Endothelial cell of umbilical vein (primary cell): ENCODE measurements around the gene MRPL58. TPM values are rescaled to one million over a fixed set of nuclear protein-coding genes. Genes with fewer than 3 reads are reported as not detected.

Source experiments
- BruUV-seq: library from RNA; stranded (reverse); fragments of 400-500 nt; replicated peaks from 2 replicates; lab custom pipeline; 2021; lab: Mats Ljungman, UMichigan
- CTCF ChIA-PET: fragments of 300-600, 350-600 bp; sonication (Branson Sonifier 250); formaldehyde crosslinking; loops from one replicate; lab custom pipeline; 2021; ENCODE audit warnings: antibody characterized with exemption, inconsistent platforms; lab: Charles Lee
- POLR2A ChIA-PET: fragments of 300-600, 350-600 bp; sonication (Branson Sonifier 250); formaldehyde crosslinking; loops from one replicate; lab custom pipeline; 2021; ENCODE audit warnings: antibody characterized with exemption, inconsistent platforms; lab: Charles Lee
- DNase-seq: peaks from one replicate; pipeline ENCODE4 v3.0.0-alpha.2; 2011; ENCODE audit warnings: low read depth, low spot score
- FAIRE-seq: peaks from 2 replicates; lab custom pipeline; 2011; peaks lifted over from hg19 to GRCh38; lab: Jason Lieb, UNC
- H2AFZ ChIP-seq: 2 replicates; pipeline ENCODE4 v1.6.0; 2012; ENCODE audit warnings: low read depth, low read length, control low read depth, inconsistent platforms
- H3K27ac ChIP-seq: 2 replicates; pipeline ENCODE4 v1.5.1; 2011; ENCODE audit warnings: low read depth, mild to moderate bottlenecking, control low read depth, low read length, moderate library complexity; ENCODE audit not compliant: insufficient read depth
- H3K27me3 ChIP-seq, 2 experiments: 2 replicates each; pipeline versions ENCODE4 v1.6.0 to v1.6.1; 2011; ENCODE audit warnings: low read length in 2 of 2, mixed read lengths in 1 of 2; ENCODE audit not compliant: control insufficient read depth in 2 of 2, insufficient read depth in 2 of 2
- H3K36me3 ChIP-seq, 2 experiments: 2 replicates in 1 of 2; 3 replicates in 1 of 2; pipeline ENCODE4 v1.5.1; 2011; ENCODE audit warnings: low read length in 2 of 2, mild to moderate bottlenecking in 1 of 2, moderate library complexity in 1 of 2; ENCODE audit not compliant: control insufficient read depth in 2 of 2, insufficient read depth in 2 of 2; ENCODE audit errors: extremely low read depth in 1 of 2
- H3K4me1 ChIP-seq: 3 replicates; pipeline ENCODE4 v1.5.1; 2011; ENCODE audit warnings: mild to moderate bottlenecking, low read length; ENCODE audit not compliant: control insufficient read depth, insufficient read depth; ENCODE audit errors: extremely low read depth
- H3K4me2 ChIP-seq: 2 replicates; pipeline ENCODE4 v1.6.1; 2011; ENCODE audit warnings: low read length, control low read depth, mixed read lengths; ENCODE audit not compliant: insufficient read depth
- H3K4me3 ChIP-seq, 3 experiments: fragments of 200-600 bp in 1 of 3; sonication (generic), shearing (Covaris generic) in 1 of 3; replicated peaks in 1 of 3; 2 replicates each; pipeline ENCODE4 v1.5.1; 2011 to 2016; ENCODE audit warnings: control low read depth in 3 of 3, low read length in 3 of 3, mild to moderate bottlenecking in 2 of 3, inconsistent platforms in 1 of 3, low read depth in 1 of 3, moderate library complexity in 1 of 3; ENCODE audit not compliant: insufficient read depth in 1 of 3
- H3K79me2 ChIP-seq: 2 replicates; pipeline ENCODE4 v1.6.0; 2012; ENCODE audit warnings: low read length, inconsistent platforms; ENCODE audit not compliant: control insufficient read depth, insufficient read depth
- H3K9ac ChIP-seq: replicated peaks from 2 replicates; pipeline ENCODE3; 2011; ENCODE audit warnings: low read length, control low read depth; ENCODE audit not compliant: insufficient read depth; ENCODE audit errors: extremely low read depth
- H3K9me1 ChIP-seq: replicated peaks from 3 replicates; pipeline ENCODE4 v1.6.0; 2011; ENCODE audit warnings: mild to moderate bottlenecking, low read length; ENCODE audit not compliant: control insufficient read depth, insufficient read depth; ENCODE audit errors: extremely low read depth
- H3K9me3 ChIP-seq: replicated peaks from 2 replicates; pipeline ENCODE4 v1.5.1; 2012; ENCODE audit warnings: low read length, inconsistent platforms; ENCODE audit not compliant: control insufficient read depth, insufficient read depth
- H4K20me1 ChIP-seq: replicated peaks from 2 replicates; pipeline ENCODE3; 2011; ENCODE audit warnings: mild to moderate bottlenecking, low read length; ENCODE audit not compliant: control insufficient read depth, insufficient read depth; ENCODE audit errors: extremely low read depth
- EZH2 ChIP-seq: IDR thresholded peaks from 2 replicates; pipeline ENCODE4 v1.6.1; 2012; ENCODE audit warnings: borderline replicate concordance, low read depth, mild to moderate bottlenecking, moderate library complexity, low read length, inconsistent platforms; ENCODE audit not compliant: severe bottlenecking
- FOS ChIP-seq: IDR thresholded peaks from 2 replicates; pipeline ENCODE4 v1.6.1; 2011; ENCODE audit warnings: mild to moderate bottlenecking, low read length, moderate library complexity, borderline replicate concordance; ENCODE audit not compliant: insufficient read depth
- GATA2 ChIP-seq: IDR thresholded peaks from 2 replicates; pipeline ENCODE4 v1.7.0; 2011; ENCODE audit warnings: low read depth, mild to moderate bottlenecking, moderate library complexity, mixed read lengths, low read length; ENCODE audit not compliant: insufficient read length, insufficient read depth
- JUN ChIP-seq: IDR thresholded peaks from 2 replicates; pipeline ENCODE4 v1.6.1; 2011; ENCODE audit warnings: borderline replicate concordance, low read depth; ENCODE audit not compliant: insufficient read length, insufficient read depth
- MAX ChIP-seq: IDR thresholded peaks from 2 replicates; pipeline ENCODE4 v1.6.1; 2011; ENCODE audit not compliant: insufficient read depth, insufficient read length
- MYC ChIP-seq: IDR thresholded peaks from one replicate; pipeline ENCODE4 v1.6.1; 2011; ENCODE audit warnings: mild to moderate bottlenecking, low read depth, low read length
- POLR2A ChIP-seq: IDR thresholded peaks from 2 replicates; pipeline ENCODE4 v1.6.1; 2012; ENCODE audit warnings: low read depth, mild to moderate bottlenecking, control low read depth, low read length
- POLR2AphosphoS5 ChIP-seq: IDR thresholded peaks from 2 replicates; pipeline ENCODE4 v1.6.1; 2012; ENCODE audit warnings: low read depth, mild to moderate bottlenecking, control low read depth, low read length, moderate library complexity; ENCODE audit not compliant: insufficient read depth
- dilution Hi-C: fragments of 300-500 bp; cut with MboI; formaldehyde crosslinking; loops from one replicate; pipeline ENCODE4 v1.15.0; 2019; ENCODE audit warnings: low sequenced_read_pairs; ENCODE audit not compliant: extremely low pct_ligation_motif_present
- intact Hi-C: fragments of 100-400 bp; cut with micrococcal nuclease; formaldehyde crosslinking; loops from one replicate; pipeline ENCODE4 v1.10.0; 2022
- polyA plus RNA-seq, 4 experiments: library from polyadenylated mRNA; depleted of rRNA in 3 of 4; stranded (reverse) in 3 of 4; unstranded in 1 of 4; fragments of >200 nt; gene quantifications; 2 replicates each; pipeline versions ENCODE4 v1.2.1 to v1.2.3, GENCODE V29; 2011 to 2012; ENCODE audit warnings: missing spikeins in 1 of 4
- total RNA-seq: library from RNA; stranded (reverse); gene quantifications from 2 replicates; pipeline ENCODE4 v1.2.3, GENCODE V29; 2021
- TF ChIP-seq, protein P1 (sequence below), 2 donors: IDR thresholded peaks; 1 replicate in 1 of 2; 2 replicates in 1 of 2; pipeline ENCODE4 v1.5.1; 2011; ENCODE audit warnings: low read length in 2 of 2, mild to moderate bottlenecking in 2 of 2, moderate library complexity in 2 of 2, control low read depth in 1 of 2, inconsistent platforms in 1 of 2, low read depth in 1 of 2; ENCODE audit not compliant: insufficient read depth in 1 of 2; ENCODE audit errors: extremely low read depth in 1 of 2

MRPL58 gene
- total and polyA plus RNA-seq, 2 donors (not counting 3 experiments of a cell fraction or from before 2014, with no cell fraction given): 38.0 to 43.7 TPM

DNA sequence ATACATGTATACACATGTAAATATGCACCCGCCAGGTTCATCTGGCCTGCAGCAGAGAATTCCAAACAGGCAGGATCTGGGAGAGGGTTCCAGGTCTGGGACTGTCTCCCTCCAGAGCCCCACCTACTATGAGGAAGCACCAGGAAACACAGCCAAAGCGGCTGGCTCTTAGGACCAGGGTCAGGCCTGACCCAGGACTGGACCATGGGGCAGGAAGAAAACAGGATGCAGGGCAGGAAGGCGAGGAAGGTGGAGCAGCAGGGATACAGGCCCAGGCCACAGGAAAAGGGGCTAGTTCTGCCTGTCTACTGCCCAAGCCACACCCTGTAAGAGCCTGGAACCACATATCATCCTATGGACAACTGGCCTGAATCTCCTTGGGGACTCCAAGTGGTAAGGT is 42.1 kb upstream of the MRPL58 start:
- Histone ChIP-seq H3K27ac (no peak overlapping the region), H3K4me2 (no peak overlapping the region), H3K79me2 (no peaks in the 10 kb centered on the region), H3K36me3 (no peaks in the 10 kb centered on the region), H3K27me3 (peaks cover 5% of the 10 kb centered on the region in 2 experiments), H3K9ac (no peak overlapping the region), H3K9me1 (no peaks in the 10 kb centered on the region), H3K4me1 (peaks cover 17% of the 10 kb centered on the region), H2AFZ (no peak overlapping the region), H4K20me1 (no peaks in the 10 kb centered on the region), H3K9me3 (no peaks in the 10 kb centered on the region), H3K4me3 (no peak overlapping the region)
- ChIA-PET CTCF (interaction anchor here (6.9 kb wide), 1 partner anchor 9 kb away, joined by 63 read pairs; no protein-coding TSS in a partner anchor), POLR2A (no interaction called here)
- FAIRE-seq (peak; percentile 80), DNase-seq (peak; percentile 24)
- dilution Hi-C loops: no loop called here
- intact Hi-C loops: no loop called here
- no peak for TF ChIP-seq POLR2A
- TF ChIP-seq JUN: no peak
- TF ChIP-seq, protein P1, sequence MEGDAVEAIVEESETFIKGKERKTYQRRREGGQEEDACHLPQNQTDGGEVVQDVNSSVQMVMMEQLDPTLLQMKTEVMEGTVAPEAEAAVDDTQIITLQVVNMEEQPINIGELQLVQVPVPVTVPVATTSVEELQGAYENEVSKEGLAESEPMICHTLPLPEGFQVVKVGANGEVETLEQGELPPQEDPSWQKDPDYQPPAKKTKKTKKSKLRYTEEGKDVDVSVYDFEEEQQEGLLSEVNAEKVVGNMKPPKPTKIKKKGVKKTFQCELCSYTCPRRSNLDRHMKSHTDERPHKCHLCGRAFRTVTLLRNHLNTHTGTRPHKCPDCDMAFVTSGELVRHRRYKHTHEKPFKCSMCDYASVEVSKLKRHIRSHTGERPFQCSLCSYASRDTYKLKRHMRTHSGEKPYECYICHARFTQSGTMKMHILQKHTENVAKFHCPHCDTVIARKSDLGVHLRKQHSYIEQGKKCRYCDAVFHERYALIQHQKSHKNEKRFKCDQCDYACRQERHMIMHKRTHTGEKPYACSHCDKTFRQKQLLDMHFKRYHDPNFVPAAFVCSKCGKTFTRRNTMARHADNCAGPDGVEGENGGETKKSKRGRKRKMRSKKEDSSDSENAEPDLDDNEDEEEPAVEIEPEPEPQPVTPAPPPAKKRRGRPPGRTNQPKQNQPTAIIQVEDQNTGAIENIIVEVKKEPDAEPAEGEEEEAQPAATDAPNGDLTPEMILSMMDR (IDR thresholded peaks at IDR 0.05; ENCODE audit: extremely low read depth in 1 of 2, insufficient read depth in 1 of 2, low read depth in 1 of 2, low read length in 2 of 2): no peak
- TF ChIP-seq FOS: no peak
- no peak for TF ChIP-seq GATA2
- TF ChIP-seq POLR2AphosphoS5: no peak
- no peak for TF ChIP-seq MYC
- TF ChIP-seq MAX: no peak
- no peak for TF ChIP-seq EZH2
- no TSS peak for BruUV-seq
